GM23248 (cell line): Measurements from ENCODE around the gene MAPT. TPM values are rescaled to one million over a fixed set of nuclear protein-coding genes. Genes with fewer than 3 reads are reported as not detected.

Experiments
- DNase-seq: peaks from one replicate; pipeline ENCODE4 v3.0.0-alpha.2; 2015
- H2AFZ ChIP-seq: fragments of 200-600 bp; sonication (generic); 2 replicates; pipeline ENCODE4 v1.6.1; 2016; ENCODE audit warnings: antibody characterized with exemption
- H3F3A ChIP-seq: fragments of 200-600 bp; sonication (generic); 2 replicates; pipeline ENCODE4 v1.6.1; 2016; ENCODE audit warnings: mild to moderate bottlenecking, antibody characterized with exemption, mixed run types; ENCODE audit not compliant: insufficient read depth
- H3K27ac ChIP-seq: fragments of 200-600 bp; sonication (generic); 2 replicates; pipeline ENCODE4 v1.5.1; 2016; ENCODE audit warnings: mild to moderate bottlenecking
- H3K27me3 ChIP-seq: fragments of 200-600 bp; sonication (generic); replicated peaks from 2 replicates; pipeline ENCODE4 v1.6.1; 2016; ENCODE audit warnings: mild to moderate bottlenecking; ENCODE audit not compliant: insufficient read depth
- H3K36me3 ChIP-seq: fragments of 200-600 bp; sonication (generic); 2 replicates; pipeline ENCODE4 v1.6.1; 2016; ENCODE audit warnings: low read depth, mild to moderate bottlenecking
- H3K4me1 ChIP-seq: fragments of 200-600 bp; sonication (generic); 2 replicates; pipeline ENCODE4 v1.6.1; 2016; ENCODE audit warnings: mild to moderate bottlenecking; ENCODE audit not compliant: insufficient read depth
- H3K4me2 ChIP-seq: fragments of 200-600 bp; sonication (generic); one replicate; pipeline ENCODE4 v1.6.1; 2016; ENCODE audit warnings: mild to moderate bottlenecking; ENCODE audit not compliant: unreplicated experiment
- H3K4me3 ChIP-seq: fragments of 200-600 bp; sonication (generic); 2 replicates; pipeline ENCODE4 v1.5.1; 2016; ENCODE audit warnings: mild to moderate bottlenecking
- H3K79me2 ChIP-seq: fragments of 200-600 bp; sonication (generic); 2 replicates; pipeline ENCODE4 v1.6.1; 2016; ENCODE audit warnings: mild to moderate bottlenecking; ENCODE audit not compliant: insufficient read depth
- H3K9ac ChIP-seq: fragments of 200-600 bp; sonication (generic); 2 replicates; pipeline ENCODE4 v1.6.1; 2016; ENCODE audit warnings: mild to moderate bottlenecking
- H3K9me2 ChIP-seq: fragments of 200-600 bp; sonication (generic); 2 replicates; pipeline ENCODE4 v1.6.1; 2016; ENCODE audit warnings: mixed run types, mild to moderate bottlenecking, moderate library complexity; ENCODE audit not compliant: insufficient read depth
- H3K9me3 ChIP-seq: fragments of 200-600 bp; sonication (generic); one replicate; pipeline ENCODE4 v1.6.1; 2017; ENCODE audit warnings: low read depth
- H4K20me1 ChIP-seq: fragments of 200-600 bp; sonication (generic); 2 replicates; pipeline ENCODE4 v1.6.0; 2016; ENCODE audit not compliant: insufficient read depth
- EZH2 ChIP-seq: fragments of 200-600 bp; sonication (generic); IDR thresholded peaks from 2 replicates; pipeline ENCODE4 v1.6.1; 2018; ENCODE audit warnings: antibody characterized with exemption, mild to moderate bottlenecking; ENCODE audit not compliant: insufficient read depth, poor library complexity, severe bottlenecking
- EZH2phosphoT487 ChIP-seq: fragments of 200-600 bp; sonication (generic); IDR thresholded peaks from 2 replicates; pipeline ENCODE4 v1.6.1; 2018; ENCODE audit warnings: antibody characterized with exemption, moderate library complexity, mild to moderate bottlenecking, low read depth; ENCODE audit not compliant: insufficient read depth
- WGBS, 2 experiments: methylation state at CpG; one replicate each; pipeline ENCODE4 v1.1.6; 2015 to 2017; ENCODE audit warnings: low lambda C conversion rate in 2 of 2, low coverage in 1 of 2; ENCODE audit errors: missing lambda C conversion rate in 2 of 2; 5-methylcytosine and 5-hydroxymethylcytosine counted together
- in situ Hi-C: fragments of 300-500 bp; cut with MboI; formaldehyde crosslinking; loops from 2 replicates; pipeline ENCODE4 v1.15.0; 2020
- polyA plus RNA-seq: library from polyadenylated mRNA; unstranded; fragments of >200 nt; fragmentation: Nextera tagmentation; extraction: Ambion mirVana; gene quantifications from 2 replicates; pipeline ENCODE4 v1.2.1, GENCODE V29; 2016
- total RNA-seq: library from RNA; depleted of rRNA; stranded (reverse); fragments of >200 nt; shearing (Covaris generic); gene quantifications from 2 replicates; pipeline ENCODE4 v1.2.3, GENCODE V29; 2014

The MAPT gene
- total and polyA plus RNA-seq, 2 experiments from 2014 or later: 0.06 TPM; not detected in 1

GRCh38 chr17:45846646-45847045, 47.7 kb upstream of the MAPT start:
- in situ Hi-C loops: loop anchor here (25.0 kb wide), 1 partner anchor 416 kb away; no protein-coding TSS in a partner anchor
- Histone ChIP-seq H3K4me2 (no peak overlapping the region), H3K79me2 (no peaks in the 10 kb centered on the region), H4K20me1 (no peaks in the 10 kb centered on the region), H3K4me3 (no peak overlapping the region), H3F3A (no peaks in the 10 kb centered on the region), H3K36me3 (no peaks in the 10 kb centered on the region), H3K9me2 (no peaks in the 10 kb centered on the region), H2AFZ (no peak overlapping the region), H3K9ac (no peak overlapping the region), H3K9me3 (no peaks in the 10 kb centered on the region), H3K4me1 (no peaks in the 10 kb centered on the region), H3K27ac (no peak overlapping the region), H3K27me3 (0 out of 2 replicates have a peak, but pooled peaks cover 11% of the 10 kb centered on the region)
- no peak for DNase-seq
- no peak for TF ChIP-seq EZH2
- no peak for TF ChIP-seq EZH2phosphoT487
- 48 to 56% methylated on average over 8 of the region's 9 CpGs for WGBS, 2 experiments

- in situ Hi-C loops: loop anchor here (25.0 kb wide), 1 partner anchor 415 kb away; no protein-coding TSS in a partner anchor
These were observed 47.3 kb upstream of the MAPT start for GRCh38 chr17:45847101-45847500.

GRCh38 chr17:45847747-45848146, 46.6 kb upstream of the MAPT start:
- no peaks in the 10 kb centered on the region for H3K4me1 ChIP-seq
- H3K27me3 ChIP-seq: 0 out of 2 replicates have a peak, but pooled peaks cover 8% of the 10 kb centered on the region
- no peak overlapping the region for H2AFZ ChIP-seq
- H3K4me3 ChIP-seq: no peak overlapping the region
- no peaks in the 10 kb centered on the region for H4K20me1 ChIP-seq
- no peak overlapping the region for H3K9ac ChIP-seq
- H3F3A ChIP-seq: no peaks in the 10 kb centered on the region
- 68 to 73% methylated on average over 5 of the region's 5 CpGs for WGBS, 2 experiments
- no peaks in the 10 kb centered on the region for H3K79me2 ChIP-seq
- H3K9me3 ChIP-seq: no peaks in the 10 kb centered on the region
- H3K36me3 ChIP-seq: no peaks in the 10 kb centered on the region
- H3K9me2 ChIP-seq: no peaks in the 10 kb centered on the region
- in situ Hi-C loops: loop anchor here (25.0 kb wide), 1 partner anchor 415 kb away; no protein-coding TSS in a partner anchor
- no peak for DNase-seq
- H3K4me2 ChIP-seq: no peak overlapping the region
- TF ChIP-seq EZH2 (no peak), EZH2phosphoT487 (no peak)
- no peak overlapping the region for H3K27ac ChIP-seq

More at GRCh38 chr17:45847101-45847500, 47.3 kb upstream of the MAPT start:
- no peak overlapping the region for H3K4me2 ChIP-seq
- no peak for TF ChIP-seq EZH2
- no peaks in the 10 kb centered on the region for H3K79me2 ChIP-seq
- no peaks in the 10 kb centered on the region for H3K4me1 ChIP-seq
- no peaks in the 10 kb centered on the region for H4K20me1 ChIP-seq
- 0 out of 2 replicates have a peak, but pooled peaks cover 8% of the 10 kb centered on the region for H3K27me3 ChIP-seq
- no peak for DNase-seq
- 56 to 68% methylated on average over 4 of the region's 4 CpGs for WGBS, 2 experiments
- no peaks in the 10 kb centered on the region for H3F3A ChIP-seq
- no peaks in the 10 kb centered on the region for H3K9me3 ChIP-seq
- H3K9ac ChIP-seq: no peak overlapping the region
- no peak overlapping the region for H3K27ac ChIP-seq
- no peak overlapping the region for H2AFZ ChIP-seq
- no peaks in the 10 kb centered on the region for H3K36me3 ChIP-seq
- no peaks in the 10 kb centered on the region for H3K9me2 ChIP-seq
- H3K4me3 ChIP-seq: no peak overlapping the region

- Histone ChIP-seq H3K4me1 (no peaks in the 10 kb centered on the region), H3K27ac (no peak overlapping the region), H3K9ac (no peak overlapping the region), H3K79me2 (no peaks in the 10 kb centered on the region), H3K4me2 (no peak overlapping the region), H3K9me3 (no peaks in the 10 kb centered on the region), H3K36me3 (no peaks in the 10 kb centered on the region), H3K4me3 (no peak overlapping the region), H4K20me1 (no peaks in the 10 kb centered on the region), H2AFZ (no peak overlapping the region), H3K27me3 (0 out of 2 replicates have a peak, but pooled peaks cover 6% of the 10 kb centered on the region), H3K9me2 (no peaks in the 10 kb centered on the region), H3F3A (no peaks in the 10 kb centered on the region)
- TF ChIP-seq EZH2 (no peak), EZH2phosphoT487 (no peak)
- no peak for DNase-seq
- WGBS, 2 experiments: 51 to 56% methylated on average over 9 of the region's 9 CpGs
- in situ Hi-C loops: loop anchor here (25.0 kb wide), 1 partner anchor 414 kb away; no protein-coding TSS in a partner anchor
These were observed 45.9 kb upstream of the MAPT start for GRCh38 chr17:45848405-45848804.
